C4-2B (cell line): ENCODE measurements around the gene SFMBT1.

Experiments
- CTCF ChIP-seq: fragments of 450-650 bp; conservative IDR thresholded peaks from 2 replicates; pipeline ENCODE4 v1.5.1; 2017; ENCODE audit warnings: mild to moderate bottlenecking
- ZFX ChIP-seq: fragments of 450-650 bp; IDR thresholded peaks from 2 replicates; pipeline ENCODE4 v1.6.1; 2017

- TF ChIP-seq CTCF, result no peak
- TF ChIP-seq ZFX, result no peak
Measured at GRCh38 chr3:53023072-53023823, 22.6 kb downstream of the SFMBT1 start.
